ENCODE results near the gene TMEM38B.

GRCh38 chr9:105710638-105711037 is 16.3 kb downstream of the TMEM38B start:
- TF ChIP-seq CTCF (IDR thresholded peaks at IDR 0.05), result no peak
- no peak for TF ChIP-seq POLR2AphosphoS5 (IDR thresholded peaks at IDR 0.05; ENCODE audit: low read depth, low read length)

Data from Panc1 (cell line).